Ishikawa (cell line): ENCODE results near the gene TNFAIP8L3.

Source experiments
- CEBPB ChIP-seq: IDR thresholded peaks from 2 replicates; pipeline ENCODE4 v1.6.1; 2012
- CREB1 ChIP-seq: IDR thresholded peaks from 2 replicates; pipeline ENCODE4 v1.6.1; 2012; ENCODE audit warnings: low read depth
- EGR1 ChIP-seq: IDR thresholded peaks from 2 replicates; pipeline ENCODE4 v1.6.1; 2012
- EP300 ChIP-seq: IDR thresholded peaks from 2 replicates; pipeline ENCODE4 v1.6.1; 2012; ENCODE audit warnings: borderline replicate concordance
- RAD21 ChIP-seq: IDR thresholded peaks from 2 replicates; pipeline ENCODE4 v1.6.1; 2012; ENCODE audit warnings: low read depth
- TAF1 ChIP-seq: IDR thresholded peaks from 2 replicates; pipeline ENCODE4 v1.6.1; 2012; ENCODE audit warnings: low read depth, mild to moderate bottlenecking
- TEAD4 ChIP-seq: IDR thresholded peaks from 2 replicates; pipeline ENCODE4 v1.6.1; 2012
- ZBTB7A ChIP-seq: IDR thresholded peaks from 2 replicates; pipeline ENCODE4 v1.6.1; 2012; ENCODE audit warnings: low read depth
- TF ChIP-seq, protein P1 (sequence below): IDR thresholded peaks from 2 replicates; pipeline ENCODE4 v1.6.1; 2012

DNA sequence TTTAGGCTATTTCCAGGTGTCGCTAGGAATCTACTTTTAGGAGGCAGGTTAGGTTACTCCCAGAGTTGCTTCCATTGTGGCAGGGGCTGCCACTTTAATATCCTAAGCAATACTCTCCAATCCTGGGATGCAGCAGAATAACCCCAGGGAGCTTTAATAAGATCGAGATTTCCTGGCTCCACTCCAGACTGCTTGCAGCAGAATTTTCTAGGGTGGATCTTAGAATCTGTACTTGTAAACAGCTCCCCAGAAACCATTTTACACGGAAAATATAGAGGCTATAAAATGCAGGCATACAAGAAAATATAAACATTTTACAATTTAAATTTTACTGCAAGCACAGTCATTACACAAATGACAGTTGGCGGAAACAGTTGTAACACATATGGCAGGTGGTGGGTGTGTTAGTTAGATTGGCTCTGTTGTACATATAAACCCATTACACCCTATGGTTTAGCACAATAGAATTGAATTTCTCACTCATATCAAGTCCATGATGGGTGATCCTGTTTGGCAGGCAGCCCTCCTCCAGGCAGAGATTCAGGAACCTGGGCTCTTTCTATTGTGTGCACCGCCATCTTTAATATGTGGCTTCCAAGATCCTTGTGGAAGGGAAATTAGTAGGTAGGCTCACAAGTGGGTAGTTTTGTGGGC is 35.0 kb upstream of the TNFAIP8L3 start:
- TF ChIP-seq EP300 (no peak), TAF1 (no peak), RAD21 (no peak), ZBTB7A (no peak), CEBPB (no peak), EGR1 (no peak), TEAD4 (no peak), CREB1 (no peak)
- TF ChIP-seq, protein P1, sequence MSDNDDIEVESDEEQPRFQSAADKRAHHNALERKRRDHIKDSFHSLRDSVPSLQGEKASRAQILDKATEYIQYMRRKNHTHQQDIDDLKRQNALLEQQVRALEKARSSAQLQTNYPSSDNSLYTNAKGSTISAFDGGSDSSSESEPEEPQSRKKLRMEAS = no peak
